Stimulated activated CD8-positive, alpha-beta memory T cell treated with anti-CD3 and anti-CD28 coated beads, Interleukin-12 subunit alpha, Interleukin-12 subunit beta, amount 100 ng/mL, for 24 hours (primary cell): Measurements from ENCODE around the gene GPR31.

Source experiments
- DNase-seq: peaks from one replicate; pipeline ENCODE4 v3.0.0-alpha.2; 2020; ENCODE audit errors: extremely low read depth

Gene GPR31

DNA sequence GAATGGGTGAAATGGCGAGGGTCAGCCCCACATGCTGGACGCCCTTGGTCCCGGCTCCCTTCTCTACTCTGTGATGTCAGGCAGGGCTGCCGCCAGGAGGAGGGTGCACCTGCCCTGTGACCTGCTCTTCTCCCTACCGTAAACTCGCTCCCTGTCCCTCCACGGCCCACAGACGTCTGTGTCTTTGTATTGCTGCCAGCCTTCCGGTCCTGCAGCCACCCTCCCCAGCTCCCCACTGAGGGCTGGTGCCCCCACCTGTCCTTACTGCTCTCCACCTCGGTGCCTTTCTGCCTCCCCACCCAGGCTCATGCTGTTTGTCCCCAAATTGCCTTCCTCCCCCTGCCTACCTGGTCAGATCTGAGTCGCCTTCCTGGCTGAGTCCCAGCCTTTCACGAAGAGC is 38.9 kb downstream of the GPR31 start:
- DNase-seq = no peak

- no peak for DNase-seq
These were observed 39.8 kb downstream of the GPR31 start for GRCh38 chr6:167118006-167118405.

DNA sequence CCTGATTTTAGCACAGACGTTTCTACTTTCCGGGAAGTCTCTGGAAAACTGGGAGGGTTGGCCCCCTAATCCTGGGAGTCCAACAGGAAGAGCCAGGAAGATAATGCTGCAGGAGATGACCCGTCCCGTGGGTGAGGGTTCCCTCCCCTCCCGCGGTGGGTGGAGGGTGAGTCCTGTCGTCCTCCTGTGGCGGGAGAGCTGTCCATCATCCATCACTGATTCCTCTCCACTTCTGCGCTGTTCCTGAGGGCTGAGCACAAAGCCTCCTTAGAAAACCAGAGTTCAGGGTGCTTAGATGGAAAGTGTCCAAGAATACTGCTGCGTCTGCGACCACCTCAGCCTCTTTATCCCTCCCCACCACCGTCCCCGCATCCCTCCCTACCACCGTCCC is 40.9 kb downstream of the GPR31 start:
- no peak for DNase-seq

- no peak for DNase-seq
These were observed 41.5 kb downstream of the GPR31 start for GRCh38 chr6:167116109-167116837.

DNA sequence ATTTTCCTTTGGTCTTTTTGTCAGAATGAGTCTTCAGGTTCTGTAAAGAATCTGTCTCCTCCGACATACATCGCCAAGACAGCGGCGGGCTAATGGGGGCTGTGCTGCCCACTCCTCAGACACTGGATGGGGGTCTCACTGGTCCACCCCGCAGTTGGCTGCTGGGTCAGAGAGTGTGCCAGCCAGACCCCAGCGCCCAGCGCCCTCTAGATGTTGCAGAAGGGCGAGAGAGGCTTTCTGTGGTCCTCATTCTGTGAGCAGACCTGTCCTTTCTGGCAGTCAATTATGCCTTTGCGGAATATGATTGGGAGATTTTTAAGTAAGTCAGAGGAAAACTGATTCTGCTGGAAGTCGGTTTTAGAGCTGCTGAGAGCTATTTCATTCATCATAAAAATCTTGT is 42.7 kb downstream of the GPR31 start:
- DNase-seq = no peak

DNA sequence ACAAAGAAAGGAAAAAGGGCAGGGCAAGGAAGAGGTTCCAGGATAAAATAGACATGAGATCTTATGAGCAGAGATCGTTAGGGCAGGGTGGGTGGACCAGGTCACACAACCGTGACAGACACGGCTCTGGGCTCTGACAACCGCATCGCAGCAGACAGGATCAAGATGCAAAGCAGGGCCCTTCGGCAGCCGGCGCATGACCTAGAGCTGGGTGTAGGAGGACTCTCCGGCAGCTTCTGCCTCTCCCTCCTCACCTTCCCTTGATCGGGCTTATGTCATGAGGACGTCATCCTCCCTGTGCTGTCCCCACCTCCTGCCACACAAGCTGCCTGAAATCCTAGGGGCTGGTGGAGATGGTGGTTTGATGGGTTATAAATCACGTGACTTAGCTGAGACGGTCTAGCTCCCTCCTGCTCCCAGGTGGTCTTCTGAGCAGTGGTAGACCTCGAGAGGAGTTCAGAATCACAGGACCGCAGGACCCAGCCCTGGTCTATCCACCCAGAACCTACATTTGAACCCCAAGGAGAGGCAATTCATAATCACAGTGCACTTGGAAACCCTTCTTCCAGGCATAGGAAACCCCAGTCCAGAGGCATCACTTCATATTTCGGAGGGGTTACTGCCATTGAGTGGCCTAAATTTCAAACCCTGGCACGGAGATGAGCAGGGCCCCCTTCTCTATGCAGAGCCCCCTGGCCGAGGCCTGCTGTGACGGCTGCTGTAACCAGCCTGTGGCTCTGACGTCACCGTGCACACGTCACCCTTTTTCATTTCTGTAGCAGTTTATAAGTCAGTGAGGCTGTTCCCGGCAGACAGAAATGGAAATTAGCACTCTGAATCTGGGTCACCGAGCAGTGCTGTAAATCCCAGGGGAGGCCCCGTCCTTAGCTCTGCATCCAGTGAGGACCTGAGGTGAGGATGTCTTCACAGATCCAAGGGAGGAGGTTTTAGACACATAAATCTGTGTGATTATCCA is 43.6 kb downstream of the GPR31 start:
- DNase-seq = no peak

DNA sequence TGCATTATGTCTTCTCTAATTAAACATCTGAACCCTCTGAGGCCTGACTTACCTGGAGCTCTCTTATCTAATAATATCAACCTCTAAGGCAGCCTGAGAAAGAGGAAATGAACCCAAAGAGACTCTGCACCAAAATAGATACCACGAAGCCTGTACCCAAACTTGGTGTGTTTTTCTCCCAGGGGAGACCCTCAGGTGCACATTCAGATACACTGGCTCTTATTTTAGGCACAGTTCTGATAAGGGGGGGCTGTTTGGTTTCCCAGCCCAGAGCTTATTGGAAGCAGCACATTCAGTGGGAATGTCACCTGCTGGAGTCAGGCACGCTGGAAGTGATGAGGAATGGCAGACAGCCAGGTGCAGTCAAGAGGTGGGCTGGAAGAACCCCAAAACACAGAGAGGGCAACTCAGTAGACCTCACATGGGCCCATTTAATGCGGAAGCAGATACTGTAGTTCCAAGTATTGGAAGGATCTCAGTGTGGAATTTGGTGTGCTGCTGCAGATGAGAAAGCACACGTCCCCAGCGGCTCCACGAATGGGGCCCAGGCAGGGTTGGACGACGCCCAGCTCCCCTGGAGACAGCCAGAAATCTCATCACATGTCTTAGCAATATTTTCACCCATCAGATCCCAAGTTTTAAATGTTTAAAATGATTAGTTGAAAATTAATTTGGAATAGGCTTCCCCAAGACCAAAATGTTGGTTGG is 44.6 kb downstream of the GPR31 start:
- no peak for DNase-seq

- no peak for DNase-seq
These were observed 45.4 kb downstream of the GPR31 start for GRCh38 chr6:167112421-167112820.

DNA sequence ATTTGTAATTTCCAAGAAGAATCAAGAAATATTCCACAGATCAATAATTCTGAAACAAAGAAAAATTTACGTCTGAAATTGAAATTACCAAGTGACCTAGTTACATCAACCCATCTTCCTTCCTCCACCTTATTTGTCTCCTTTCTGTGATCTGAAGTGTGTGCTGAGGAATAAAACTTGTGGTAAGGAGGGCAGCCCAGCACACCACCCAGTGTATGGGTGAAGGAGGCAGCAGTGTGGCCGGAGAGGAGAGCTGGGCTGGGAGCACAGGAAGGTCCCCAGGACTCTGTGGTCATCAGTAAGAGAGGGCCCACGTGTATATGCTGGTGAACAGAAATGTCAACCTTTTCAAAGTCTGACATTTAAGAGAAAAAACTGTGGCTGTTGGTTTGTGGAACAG is 46.2 kb downstream of the GPR31 start:
- DNase-seq = no peak

DNA sequence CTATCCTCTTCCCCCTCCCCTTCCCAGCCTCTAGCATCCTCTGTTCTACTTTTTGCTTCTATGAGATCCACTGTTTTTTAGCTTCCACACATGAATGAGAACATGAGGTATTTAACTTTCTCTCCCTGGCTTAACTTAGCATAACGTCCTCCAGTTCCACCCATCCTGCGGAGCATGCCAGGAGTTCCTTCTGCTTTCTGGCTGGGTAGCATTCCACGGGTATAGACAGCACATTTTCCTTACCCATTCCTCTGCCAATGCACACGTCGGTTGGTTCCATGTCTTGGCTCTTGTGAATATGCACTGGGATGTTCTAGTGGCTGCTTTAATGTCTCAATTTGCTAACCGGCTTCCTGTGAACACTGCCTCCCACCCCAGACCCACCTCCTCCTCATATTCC is 48.1 kb downstream of the GPR31 start:
- no peak for DNase-seq

DNA sequence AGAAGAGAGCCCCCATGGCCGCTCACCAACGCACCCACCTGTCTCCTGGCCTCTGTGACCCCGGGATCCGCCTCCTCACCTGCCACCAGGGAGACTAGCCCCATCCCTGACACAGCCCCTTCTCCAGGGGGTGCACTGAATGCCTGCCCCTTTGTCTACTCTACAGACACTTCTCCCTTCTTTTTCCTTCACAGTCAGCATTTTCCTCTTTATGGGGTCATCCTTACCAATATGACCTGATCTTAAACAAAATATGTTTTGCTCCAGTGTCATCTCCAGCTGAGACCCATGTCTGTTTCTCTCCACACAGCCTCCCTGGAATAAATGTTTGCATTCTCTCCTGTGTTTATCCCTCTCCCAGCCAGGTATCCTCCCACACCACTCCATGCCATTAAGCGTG is 49.5 kb downstream of the GPR31 start:
- no peak for DNase-seq

DNA sequence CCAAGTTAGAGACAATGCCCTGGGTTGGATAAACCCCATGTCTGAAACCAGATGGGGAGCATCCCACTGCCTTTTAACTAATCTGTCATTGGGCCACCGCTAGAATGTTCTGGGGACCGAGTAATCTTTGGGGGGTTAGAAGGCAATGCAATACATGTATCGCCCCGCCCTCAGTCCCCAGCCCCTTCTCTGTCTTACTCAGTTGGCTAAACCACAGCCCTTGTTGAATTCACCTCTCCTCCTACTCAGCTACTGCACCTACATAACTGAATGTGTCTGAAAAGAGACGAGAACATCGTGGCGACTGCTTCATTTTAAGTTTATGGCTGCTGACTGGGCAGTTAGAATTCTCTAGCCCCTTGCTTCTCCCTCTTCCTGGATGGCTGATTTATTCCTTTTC is 50.0 kb downstream of the GPR31 start:
- DNase-seq = no peak

DNA sequence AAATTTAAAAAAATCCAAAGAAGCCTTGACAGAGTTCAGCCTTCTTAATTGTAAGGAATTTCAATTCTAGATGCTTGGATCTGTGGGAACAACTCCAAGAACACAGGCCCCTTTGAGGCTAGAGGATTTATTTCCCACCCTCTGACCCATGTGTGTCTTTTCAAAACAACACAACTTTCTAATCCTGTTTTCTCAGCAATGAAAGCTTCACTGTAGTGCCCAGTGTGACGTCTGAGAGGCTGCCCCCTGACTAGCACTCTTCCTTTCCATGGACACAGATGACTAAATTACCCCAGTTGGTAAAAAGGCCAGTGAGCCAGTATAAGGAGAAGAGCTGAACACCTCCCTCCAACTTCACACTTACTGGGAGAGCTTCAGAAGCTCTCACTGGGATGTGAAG is 51.4 kb downstream of the GPR31 start:
- no peak for DNase-seq
